Activated CD8-positive, alpha-beta memory T cell treated with anti-CD3 and anti-CD28 coated beads, Interleukin-2, amount 10 ng/mL, durations not matched to agents 7 days and 5 days (primary cell): ENCODE results near the gene SGMS1. TPM values are rescaled to one million over a fixed set of nuclear protein-coding genes. Genes with fewer than 3 reads are reported as not detected.

ENCODE experiments used
- ATAC-seq: fragments of 150-1000 bp; cut with Tn5 transposase; one replicate; pipeline ENCODE4 v1.10.0; 2021; ENCODE audit warnings: moderate library complexity
- CTCF ChIA-PET: fragments of 350-600 bp; sonication (Branson Sonifier 250); formaldehyde crosslinking; loops from one replicate; lab custom pipeline; 2021; ENCODE audit warnings: antibody characterized with exemption; lab: Charles Lee
- DNase-seq: peaks from one replicate; pipeline ENCODE4 v3.0.0-alpha.2; 2020
- H3K27ac Mint-ChIP-seq: one replicate; pipeline ENCODE4 v1.8.0; 2021; ENCODE audit warnings: mild to moderate bottlenecking, mixed read lengths
- H3K27me3 Mint-ChIP-seq: one replicate; pipeline ENCODE4 v1.8.0; 2021; ENCODE audit warnings: mixed read lengths
- H3K36me3 Mint-ChIP-seq: one replicate; pipeline ENCODE4 v1.8.0; 2021; ENCODE audit warnings: mild to moderate bottlenecking, mixed read lengths
- H3K4me1 Mint-ChIP-seq: one replicate; pipeline ENCODE4 v1.8.0; 2021; ENCODE audit warnings: mixed read lengths
- H3K4me3 Mint-ChIP-seq: one replicate; pipeline ENCODE4 v1.8.0; 2021; ENCODE audit warnings: mild to moderate bottlenecking, moderate library complexity, mixed read lengths
- H3K9me3 Mint-ChIP-seq: one replicate; pipeline ENCODE4 v1.8.0; 2022; ENCODE audit warnings: low read depth, mixed read lengths
- total RNA-seq, 2 experiments: library from RNA; stranded (reverse); gene quantifications; one replicate each; pipeline ENCODE4 v1.2.3, GENCODE V29; 2021

Gene SGMS1
- total RNA-seq, 2 experiments from 2014 or later = 37.0 to 38.4 TPM

DNA sequence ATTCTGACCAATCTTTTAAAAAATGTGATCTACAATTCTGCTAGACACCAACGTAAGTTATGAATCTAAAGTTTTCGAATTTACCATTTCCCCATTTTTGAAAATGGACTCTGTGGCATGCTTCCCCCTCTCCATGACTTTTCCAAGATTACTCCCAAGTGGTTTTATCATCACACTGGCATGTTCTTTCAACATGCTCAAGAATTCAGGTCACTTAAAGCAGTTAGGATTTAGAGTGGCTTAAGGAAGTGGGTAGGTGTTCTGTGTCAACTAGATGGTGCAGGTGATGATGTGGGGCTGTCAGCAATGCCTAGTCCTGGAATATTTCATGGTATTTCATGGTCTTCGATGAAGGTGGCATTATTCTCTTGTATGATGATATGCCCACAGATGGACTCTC, 208.5 kb downstream of the SGMS1 start:
- peaks cover 77% of the 10 kb centered on the region for H3K4me1 Mint-ChIP-seq
- no peaks in the 10 kb centered on the region for H3K9me3 Mint-ChIP-seq
- H3K27me3 Mint-ChIP-seq = no peaks in the 10 kb centered on the region
- H3K27ac Mint-ChIP-seq = peak overlapping the region; percentile 30
- no peak for DNase-seq
- ATAC-seq = no peak
- peaks cover 18% of the 10 kb centered on the region for H3K36me3 Mint-ChIP-seq
- peak overlapping the region; percentile 90 for H3K4me3 Mint-ChIP-seq
- CTCF ChIA-PET = interaction anchor here (1.0 to 1.5 kb wide), 2 partner anchors 9 to 17 kb away, joined by 3 to 4 read pairs; no protein-coding TSS in a partner anchor

DNA sequence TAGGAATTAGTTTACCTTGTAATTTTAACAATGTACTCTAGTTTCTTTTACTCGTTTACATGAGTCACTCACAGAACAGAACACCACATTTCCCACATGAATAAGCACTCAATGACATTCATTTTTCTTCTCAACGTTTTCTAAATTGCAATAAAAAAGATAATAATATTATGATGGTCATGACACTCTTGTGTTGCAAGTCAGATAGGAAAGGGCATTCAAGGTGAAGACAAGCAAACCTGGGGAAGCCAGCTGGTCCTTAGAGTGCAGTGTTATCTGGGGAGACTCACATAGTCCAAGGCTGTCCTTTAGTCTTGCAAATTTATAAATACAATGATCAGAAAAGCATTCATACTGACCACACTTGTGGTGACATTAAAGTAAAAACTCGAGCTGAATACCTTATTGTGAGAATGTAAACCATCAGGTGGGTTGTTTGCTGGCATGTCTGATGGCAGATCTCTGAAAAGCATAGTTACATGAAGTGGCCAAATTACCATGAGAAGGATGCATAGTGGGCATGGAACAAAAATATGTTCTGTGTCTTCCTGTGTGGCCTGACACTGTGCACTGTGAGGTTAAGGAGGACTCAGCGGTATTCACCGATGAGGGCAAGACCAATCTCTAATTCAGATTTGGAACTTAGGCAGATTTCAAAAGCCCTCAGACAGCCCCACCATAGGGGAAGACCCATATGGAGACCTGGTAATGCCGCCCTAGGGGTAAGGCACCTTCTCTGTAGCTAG, 213.5 kb downstream of the SGMS1 start:
- CTCF ChIA-PET = interaction anchor here (1.0 to 1.3 kb wide), 2 partner anchors 10 to 85 kb away, joined by 3 to 4 read pairs; no protein-coding TSS in a partner anchor
- peak; percentile 70 for ATAC-seq
- H3K4me1 Mint-ChIP-seq = peaks cover 61% of the 10 kb centered on the region
- peaks cover 32% of the 10 kb centered on the region for H3K36me3 Mint-ChIP-seq
- no peaks in the 10 kb centered on the region for H3K27me3 Mint-ChIP-seq
- DNase-seq = peak; percentile 59
- peak overlapping the region; percentile 64 for H3K27ac Mint-ChIP-seq
- H3K9me3 Mint-ChIP-seq = no peaks in the 10 kb centered on the region
- peak overlapping the region; percentile 4 for H3K4me3 Mint-ChIP-seq

DNA sequence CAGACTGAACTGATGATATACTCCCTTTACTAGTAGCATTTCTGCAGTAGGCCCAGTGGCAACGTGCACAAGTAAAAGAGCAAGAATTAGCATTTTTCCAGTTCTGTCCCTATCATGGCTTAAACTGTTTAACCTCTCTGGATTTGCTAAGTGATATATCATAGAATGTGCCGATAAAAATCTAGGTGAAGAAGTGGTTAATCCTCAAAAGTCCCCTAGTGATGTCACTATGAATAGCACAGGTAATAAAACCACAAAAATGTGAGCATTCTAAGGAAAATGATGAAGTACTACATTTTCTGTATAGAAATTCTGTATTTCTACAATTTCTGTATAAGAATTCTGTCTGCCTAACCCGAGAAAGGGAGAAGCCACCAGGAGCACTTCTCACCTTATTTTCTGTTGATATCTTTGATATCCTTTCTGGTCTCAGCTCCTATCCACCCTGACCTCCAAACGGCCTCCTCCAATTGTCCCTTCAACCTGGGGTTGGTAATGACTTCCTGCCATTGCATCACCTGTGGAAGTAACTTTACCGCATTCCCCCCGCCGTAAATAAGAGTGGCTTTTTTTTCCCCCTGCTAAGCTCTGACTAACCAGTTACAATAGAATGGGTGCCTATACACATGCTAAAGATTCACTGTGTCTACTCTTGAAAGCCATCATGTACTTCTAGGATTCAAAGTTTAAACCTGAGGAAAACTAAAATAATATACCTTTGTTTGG, 216.5 kb downstream of the SGMS1 start:
- Mint-ChIP-seq H3K27ac (no peak overlapping the region), H3K4me3 (no peak overlapping the region), H3K36me3 (peaks cover 42% of the 10 kb centered on the region), H3K9me3 (no peaks in the 10 kb centered on the region), H3K4me1 (peaks cover 51% of the 10 kb centered on the region), H3K27me3 (no peaks in the 10 kb centered on the region)
- CTCF ChIA-PET = interaction anchor here (1.2 kb wide), 1 partner anchor 11 kb away, joined by 4 read pairs; no protein-coding TSS in a partner anchor
- DNase-seq (no peak), ATAC-seq (no peak)

DNA sequence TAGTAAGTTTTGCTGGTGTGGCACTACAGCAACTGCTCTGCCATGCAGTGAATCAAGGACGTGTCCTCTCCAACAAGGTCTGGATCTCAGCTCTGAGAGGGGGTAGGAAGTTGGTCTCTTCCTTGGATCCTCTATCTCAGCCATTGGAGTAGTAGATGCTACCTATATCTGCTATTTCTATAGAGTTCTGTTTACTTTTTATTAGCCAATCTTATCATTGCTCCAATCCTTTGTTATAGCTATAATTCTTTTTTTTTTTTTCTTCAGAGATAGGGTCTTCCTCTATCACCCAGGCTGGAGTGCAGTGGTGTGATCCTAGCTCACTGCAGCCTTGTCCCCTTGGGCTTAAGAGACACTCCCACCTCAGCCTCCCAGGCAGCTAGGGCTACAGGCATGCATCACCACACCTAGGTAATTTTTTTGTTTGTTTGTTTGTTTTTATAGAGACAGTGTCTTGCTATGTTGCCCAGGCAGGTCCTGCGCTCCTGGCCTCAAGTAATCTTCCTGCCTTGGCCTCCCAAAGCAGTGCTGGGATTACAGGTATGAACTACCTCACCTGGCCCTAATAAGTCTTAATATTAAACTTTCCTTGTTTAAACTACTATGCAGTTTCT, 217.2 kb downstream of the SGMS1 start:
- Mint-ChIP-seq H3K9me3 (no peaks in the 10 kb centered on the region), H3K27me3 (no peaks in the 10 kb centered on the region), H3K36me3 (peaks cover 43% of the 10 kb centered on the region), H3K4me1 (peaks cover 45% of the 10 kb centered on the region), H3K4me3 (no peak overlapping the region), H3K27ac (no peak overlapping the region)
- CTCF ChIA-PET = interaction anchor here (1.3 kb wide), 1 partner anchor 9 kb away, joined by 4 read pairs; no protein-coding TSS in a partner anchor
- DNase-seq (no peak), ATAC-seq (no peak)

DNA sequence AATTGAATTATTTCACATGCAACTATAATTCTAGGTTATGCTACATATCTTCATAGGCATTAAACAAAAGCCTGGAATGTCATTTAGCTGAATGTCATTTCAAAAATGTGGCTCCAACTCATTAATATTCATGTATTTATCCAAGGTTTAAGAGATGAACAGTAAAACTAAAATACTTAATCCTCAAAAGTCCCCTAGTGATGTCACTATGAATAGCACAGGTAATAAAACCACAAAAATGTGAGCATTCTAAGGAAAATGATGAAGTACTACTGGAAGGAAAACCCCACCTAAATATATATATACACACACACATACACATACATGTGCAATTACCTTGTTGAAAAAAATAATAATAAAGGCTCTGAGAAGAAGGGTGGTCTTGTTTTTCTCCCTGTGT, 218.0 kb downstream of the SGMS1 start:
- Mint-ChIP-seq H3K27me3 (no peaks in the 10 kb centered on the region), H3K36me3 (peaks cover 42% of the 10 kb centered on the region), H3K4me1 (peaks cover 45% of the 10 kb centered on the region), H3K4me3 (no peak overlapping the region), H3K27ac (no peak overlapping the region), H3K9me3 (no peaks in the 10 kb centered on the region)
- ATAC-seq (no peak), DNase-seq (no peak)
- CTCF ChIA-PET = interaction anchor here (0.8 to 1.3 kb wide), 2 partner anchors 10 to 80 kb away, joined by 3 to 4 read pairs; no protein-coding TSS in a partner anchor

DNA sequence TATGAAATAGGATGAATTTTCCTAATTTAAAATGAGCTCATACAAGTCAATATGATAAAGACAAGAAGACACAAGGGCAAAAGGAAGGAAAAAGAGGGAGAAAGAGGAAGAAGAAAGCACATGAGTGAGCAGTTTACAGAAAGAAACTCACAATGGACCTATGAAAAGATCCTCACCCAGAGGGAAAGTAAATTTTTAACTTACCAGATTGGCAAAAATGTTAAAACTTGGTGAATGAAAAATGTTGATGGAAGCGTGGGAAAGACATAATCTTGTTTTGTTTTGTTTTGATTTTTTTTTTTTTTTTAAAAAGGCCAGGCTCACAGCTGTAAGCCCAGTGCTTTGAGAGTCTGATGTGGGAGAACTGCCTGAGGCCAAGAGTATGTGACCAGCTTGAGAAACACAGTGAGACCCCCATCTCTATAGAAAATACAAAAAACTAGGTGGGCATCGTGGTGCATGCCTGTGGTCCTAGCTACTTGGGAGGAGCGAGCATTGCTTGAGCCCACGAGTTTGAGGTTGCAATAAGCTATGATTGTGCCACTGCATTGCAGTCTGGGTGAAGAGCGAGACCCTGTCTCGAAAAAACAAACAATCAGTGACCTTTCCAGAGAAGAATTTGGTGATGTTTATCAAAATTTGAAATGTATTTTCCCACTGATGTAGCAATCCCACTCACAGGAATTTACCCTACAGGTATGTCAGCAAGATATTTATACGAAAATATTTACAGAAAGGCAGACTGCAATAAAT, 219.6 kb downstream of the SGMS1 start:
- CTCF ChIA-PET = interaction anchor here (1.2 to 1.4 kb wide), 2 partner anchors 14 to 16 kb away, joined by 3 to 4 read pairs; no protein-coding TSS in a partner anchor
- no peak overlapping the region for H3K27ac Mint-ChIP-seq
- no peak overlapping the region for H3K4me3 Mint-ChIP-seq
- H3K9me3 Mint-ChIP-seq = no peaks in the 10 kb centered on the region
- H3K27me3 Mint-ChIP-seq = no peaks in the 10 kb centered on the region
- ATAC-seq (no peak), DNase-seq (no peak)
- peaks cover 37% of the 10 kb centered on the region for H3K36me3 Mint-ChIP-seq
- H3K4me1 Mint-ChIP-seq = peaks cover 43% of the 10 kb centered on the region

DNA sequence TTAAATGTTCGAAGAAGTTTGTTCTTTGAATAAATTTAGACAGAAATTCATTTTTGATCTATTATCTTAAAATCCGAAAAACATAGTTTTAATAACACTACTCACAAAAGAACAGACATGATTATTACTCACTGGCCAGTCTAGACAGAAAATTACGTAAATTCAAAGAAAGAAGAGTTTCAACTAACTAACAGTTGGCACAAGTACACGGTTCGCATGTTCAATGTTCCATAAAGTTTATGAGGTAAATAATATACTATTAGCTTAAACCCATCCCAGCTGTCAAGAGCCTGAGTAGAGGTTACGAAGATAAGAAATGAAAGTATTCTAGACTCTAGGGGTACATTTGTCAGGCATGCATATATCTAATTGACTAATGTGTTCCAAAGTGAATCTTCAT, 220.7 kb downstream of the SGMS1 start:
- CTCF ChIA-PET = interaction anchor here (1.1 to 1.2 kb wide), 2 partner anchors 15 to 17 kb away, joined by 3 to 4 read pairs; no protein-coding TSS in a partner anchor
- ATAC-seq = no peak
- Mint-ChIP-seq H3K4me3 (no peak overlapping the region), H3K9me3 (no peaks in the 10 kb centered on the region), H3K27me3 (no peaks in the 10 kb centered on the region), H3K27ac (no peak overlapping the region), H3K4me1 (peaks cover 49% of the 10 kb centered on the region), H3K36me3 (peaks cover 37% of the 10 kb centered on the region)
- no peak for DNase-seq

DNA sequence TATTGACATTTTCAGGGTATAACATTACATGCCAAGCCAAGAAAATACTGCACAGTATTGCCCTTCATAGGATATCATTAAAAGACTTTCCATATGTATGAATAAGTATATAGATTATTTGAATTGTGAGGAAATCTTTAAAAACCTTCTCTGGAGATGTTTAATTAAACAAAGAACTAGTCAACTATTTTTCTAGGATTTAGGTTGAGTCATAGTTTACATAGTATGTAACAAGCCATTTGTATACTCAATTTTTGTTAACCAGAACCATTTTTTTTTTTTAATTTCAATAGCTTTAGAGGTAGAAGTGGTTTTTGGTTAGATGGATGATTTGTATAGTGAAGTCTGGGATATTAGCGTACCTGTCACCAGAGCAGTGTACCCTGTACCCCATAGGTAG, 221.3 kb downstream of the SGMS1 start:
- no peak overlapping the region for H3K4me3 Mint-ChIP-seq
- no peak for DNase-seq
- CTCF ChIA-PET = interaction anchor here (1.1 kb wide), 1 partner anchor 16 kb away, joined by 3 read pairs; no protein-coding TSS in a partner anchor
- H3K27me3 Mint-ChIP-seq = no peaks in the 10 kb centered on the region
- H3K4me1 Mint-ChIP-seq = peaks cover 53% of the 10 kb centered on the region
- H3K9me3 Mint-ChIP-seq = no peaks in the 10 kb centered on the region
- no peak overlapping the region for H3K27ac Mint-ChIP-seq
- peaks cover 36% of the 10 kb centered on the region for H3K36me3 Mint-ChIP-seq
- ATAC-seq = no peak

DNA sequence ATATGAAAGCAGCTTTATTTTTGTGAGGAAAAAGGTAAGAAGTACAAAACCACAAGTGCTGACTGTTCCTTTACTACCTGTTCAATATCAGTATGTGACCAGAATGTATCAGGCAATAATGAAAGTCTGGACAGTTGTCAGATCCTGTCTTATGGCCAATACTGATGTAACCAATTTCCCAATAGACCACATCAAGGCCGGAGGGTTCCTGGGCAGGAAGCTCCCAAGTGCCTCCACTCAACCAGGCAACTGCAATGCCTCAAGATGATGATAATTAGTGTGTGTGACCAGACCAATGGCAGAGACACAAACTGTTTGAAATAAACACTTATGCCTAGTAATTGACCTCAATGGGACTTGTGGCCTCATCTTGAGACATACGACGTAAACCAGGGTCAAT, 223.1 kb downstream of the SGMS1 start:
- CTCF ChIA-PET = interaction anchor here (0.7 to 1.3 kb wide), 3 partner anchors 13 to 206 kb away, joined by 3 to 4 read pairs (median 4); no protein-coding TSS in a partner anchor
- Mint-ChIP-seq H3K4me1 (peaks cover 63% of the 10 kb centered on the region), H3K4me3 (no peak overlapping the region), H3K9me3 (no peaks in the 10 kb centered on the region), H3K27me3 (no peaks in the 10 kb centered on the region), H3K36me3 (peaks cover 22% of the 10 kb centered on the region), H3K27ac (no peak overlapping the region)
- ATAC-seq (no peak), DNase-seq (no peak)

DNA sequence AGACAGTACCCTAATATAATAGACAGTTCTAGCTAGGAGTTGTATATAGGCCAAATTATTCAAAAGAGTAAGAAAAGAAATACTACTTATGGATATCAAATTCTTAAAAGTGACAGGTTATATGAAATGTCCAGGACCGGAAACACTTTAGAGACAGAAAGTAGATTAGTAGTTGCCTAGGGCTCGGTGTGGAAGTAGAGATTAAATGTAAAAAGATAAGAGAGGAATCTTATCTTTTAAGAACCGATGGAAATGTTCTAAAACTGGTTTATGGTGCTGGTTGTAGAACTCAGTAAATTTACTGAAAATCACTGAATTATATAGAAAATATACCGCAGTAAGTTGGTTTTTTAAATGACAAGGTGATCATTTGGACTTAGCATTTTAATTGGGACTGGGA, 224.9 kb downstream of the SGMS1 start:
- H3K9me3 Mint-ChIP-seq = no peaks in the 10 kb centered on the region
- ATAC-seq (no peak), DNase-seq (no peak)
- no peak overlapping the region for H3K4me3 Mint-ChIP-seq
- CTCF ChIA-PET = interaction anchor here (0.9 to 1.0 kb wide), 2 partner anchors 16 to 18 kb away, joined by 3 to 5 read pairs; no protein-coding TSS in a partner anchor
- H3K36me3 Mint-ChIP-seq = peaks cover 17% of the 10 kb centered on the region
- peaks cover 67% of the 10 kb centered on the region for H3K4me1 Mint-ChIP-seq
- H3K27me3 Mint-ChIP-seq = no peaks in the 10 kb centered on the region
- peak overlapping the region; percentile 12 for H3K27ac Mint-ChIP-seq

DNA sequence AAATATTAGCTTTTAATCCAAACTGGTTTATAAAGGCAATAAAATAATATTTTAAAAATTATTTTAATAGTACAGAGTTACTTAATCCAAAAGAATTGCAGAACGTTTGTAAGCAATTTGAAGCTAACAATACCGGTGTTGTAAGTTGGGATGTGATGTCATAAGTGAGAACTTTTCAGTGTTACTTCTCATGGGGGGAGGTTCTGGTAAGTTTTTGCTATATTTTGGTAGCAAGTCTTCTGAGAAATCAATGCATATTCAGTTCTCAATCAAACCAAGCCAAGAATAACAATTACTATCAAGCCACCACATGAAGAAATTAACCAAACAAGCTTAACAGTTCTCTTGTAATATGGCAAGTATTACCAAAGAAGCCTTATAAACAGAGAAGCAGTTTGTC, 225.4 kb downstream of the SGMS1 start:
- Mint-ChIP-seq H3K9me3 (no peaks in the 10 kb centered on the region), H3K36me3 (peaks cover 16% of the 10 kb centered on the region), H3K27ac (peak overlapping the region; percentile 54), H3K4me1 (peaks cover 65% of the 10 kb centered on the region), H3K27me3 (no peaks in the 10 kb centered on the region), H3K4me3 (no peak overlapping the region)
- ATAC-seq (no peak), DNase-seq (no peak)
- CTCF ChIA-PET = interaction anchor here (0.9 to 2.1 kb wide), 4 partner anchors 14 to 226 kb away, joined by 3 to 5 read pairs (median 4); partner anchors contain the start of gene SGMS1
